NCI-H1930 (cell line): Measurements from ENCODE around the gene PEX5L.

Source experiments
- DNase-seq, 2 experiments: peaks; one replicate each; lab custom pipeline; 2025; lab: John Stamatoyannopoulos, UW

The PEX5L gene

GRCh38 chr3:179956416-179956830 is 80.3 kb downstream of the PEX5L start:
- DNase-seq, result no peak

DNA sequence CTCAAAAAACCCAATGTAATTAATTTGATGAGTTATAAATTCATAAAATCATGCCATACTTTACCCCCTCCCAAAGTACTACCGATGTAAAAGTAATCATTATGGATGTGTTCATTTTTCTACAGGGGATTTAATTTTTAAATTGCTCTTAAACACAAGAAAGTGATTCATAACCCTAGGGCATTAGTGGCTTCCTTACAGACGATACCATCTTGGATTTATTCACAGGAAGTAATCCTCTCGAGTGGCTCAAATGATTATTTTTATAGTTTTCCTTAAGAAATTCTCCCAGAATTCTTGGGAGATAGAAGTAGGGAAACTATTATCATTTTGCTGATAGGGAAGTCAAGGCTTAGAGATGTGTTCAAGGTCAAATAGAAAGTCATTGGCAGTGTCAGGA is 80.9 kb downstream of the PEX5L start:
- no peak for DNase-seq

GRCh38 chr3:179955286-179955685 is 81.5 kb downstream of the PEX5L start:
- DNase-seq, result no peak

DNA sequence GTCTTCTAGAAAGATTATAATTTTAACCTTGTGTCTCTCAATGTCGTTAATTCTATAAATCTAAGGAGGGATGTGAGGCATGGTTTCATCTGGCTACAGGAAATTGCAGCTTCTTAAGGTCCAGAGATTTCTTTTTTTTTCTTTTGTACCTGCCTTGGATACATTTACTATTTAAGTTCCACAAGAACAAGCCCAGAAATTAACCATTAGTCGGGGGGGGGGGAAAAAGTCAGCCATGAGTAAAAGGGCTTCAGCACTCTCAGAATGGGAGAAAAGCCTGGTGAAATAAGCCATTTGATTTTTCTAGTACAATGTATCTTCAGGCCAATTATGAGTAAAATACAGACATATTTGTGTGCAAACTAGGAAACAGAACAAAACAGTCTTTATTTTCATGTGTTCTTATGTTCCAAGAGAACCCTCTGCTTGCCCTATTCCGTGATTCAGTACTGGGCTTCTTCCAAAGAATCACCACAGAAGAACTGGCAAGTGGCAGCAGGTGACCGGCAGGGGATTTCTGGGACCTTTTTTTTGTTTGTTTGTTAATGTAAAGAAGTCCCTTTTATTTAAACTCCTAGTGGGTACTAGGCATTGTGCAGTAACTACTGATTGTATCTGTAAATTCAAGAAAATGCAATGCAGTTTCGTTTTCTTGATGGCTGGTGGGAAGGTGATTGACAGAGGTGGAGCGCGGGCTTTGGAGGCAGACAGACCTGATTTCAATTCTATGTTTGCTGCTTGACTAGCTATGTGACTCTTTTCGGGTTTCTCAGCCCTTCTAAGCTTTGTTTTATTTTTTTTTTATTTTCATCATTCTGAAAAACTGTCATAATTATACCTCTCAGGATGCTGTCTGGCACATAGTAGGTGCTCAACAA is 82.5 kb downstream of the PEX5L start:
- DNase-seq, result no peak

GRCh38 chr3:179950840-179951239 is 85.9 kb downstream of the PEX5L start:
- DNase-seq, result no peak

DNA sequence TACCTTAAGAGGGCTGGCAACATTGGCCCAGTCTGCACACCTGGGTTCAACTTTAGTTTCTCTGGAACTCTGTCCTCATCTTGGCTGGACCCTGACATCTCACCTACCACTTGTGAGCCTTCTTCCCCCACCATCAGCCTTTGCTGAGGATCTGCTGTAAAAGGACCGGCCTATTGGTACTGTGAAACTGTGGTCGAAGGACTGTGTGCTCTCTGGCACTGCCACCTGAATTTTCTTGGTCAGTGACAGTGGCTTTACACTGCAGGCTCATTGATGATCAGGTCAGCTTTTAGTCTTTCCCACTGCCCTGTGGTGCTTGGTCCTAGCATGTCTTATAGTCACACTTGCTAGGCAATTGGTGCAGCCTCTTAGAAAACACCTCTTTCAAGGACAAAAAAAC is 86.9 kb downstream of the PEX5L start:
- DNase-seq, result no peak

DNA sequence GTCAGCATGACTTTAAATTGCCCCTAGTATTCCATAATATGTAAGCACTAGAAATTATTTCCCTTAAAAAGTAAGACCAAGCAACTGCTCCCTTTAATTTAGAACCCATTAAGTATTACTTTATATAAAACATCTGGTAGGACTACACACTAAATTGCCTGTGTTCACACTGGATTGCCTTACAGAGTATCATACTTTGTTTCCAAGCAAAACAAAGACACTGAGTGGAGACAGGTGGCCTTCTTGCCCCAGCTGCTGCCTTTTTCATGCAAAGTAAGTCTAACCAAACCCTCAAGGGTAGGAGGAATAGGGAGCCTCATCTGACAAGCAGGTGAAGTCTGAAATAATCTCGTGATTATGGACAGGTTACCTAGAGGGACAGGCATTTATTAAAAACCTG is 87.3 kb downstream of the PEX5L start:
- DNase-seq, result no peak

GRCh38 chr3:179948740-179949139 is 88.0 kb downstream of the PEX5L start:
- DNase-seq, result no peak

DNA sequence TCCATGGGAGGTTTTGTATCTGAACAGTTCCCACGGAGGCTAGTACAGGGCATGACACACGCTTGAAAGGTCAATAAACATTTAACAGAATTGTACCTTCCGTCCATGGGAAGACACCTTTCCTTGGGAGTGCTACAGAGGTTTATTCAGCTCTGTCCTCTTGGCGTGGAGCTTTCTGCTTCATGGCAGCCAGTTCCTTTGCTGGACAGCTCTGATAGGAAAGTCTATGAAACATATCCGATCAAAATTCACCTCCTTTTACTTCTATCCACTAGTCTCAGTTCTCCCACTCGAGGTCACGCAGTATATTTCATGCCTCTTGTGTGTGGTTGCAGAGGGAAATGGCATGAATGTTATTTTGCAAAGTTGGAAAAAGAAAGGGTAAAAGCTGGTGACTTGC is 91.2 kb downstream of the PEX5L start:
- no peak for DNase-seq

DNA sequence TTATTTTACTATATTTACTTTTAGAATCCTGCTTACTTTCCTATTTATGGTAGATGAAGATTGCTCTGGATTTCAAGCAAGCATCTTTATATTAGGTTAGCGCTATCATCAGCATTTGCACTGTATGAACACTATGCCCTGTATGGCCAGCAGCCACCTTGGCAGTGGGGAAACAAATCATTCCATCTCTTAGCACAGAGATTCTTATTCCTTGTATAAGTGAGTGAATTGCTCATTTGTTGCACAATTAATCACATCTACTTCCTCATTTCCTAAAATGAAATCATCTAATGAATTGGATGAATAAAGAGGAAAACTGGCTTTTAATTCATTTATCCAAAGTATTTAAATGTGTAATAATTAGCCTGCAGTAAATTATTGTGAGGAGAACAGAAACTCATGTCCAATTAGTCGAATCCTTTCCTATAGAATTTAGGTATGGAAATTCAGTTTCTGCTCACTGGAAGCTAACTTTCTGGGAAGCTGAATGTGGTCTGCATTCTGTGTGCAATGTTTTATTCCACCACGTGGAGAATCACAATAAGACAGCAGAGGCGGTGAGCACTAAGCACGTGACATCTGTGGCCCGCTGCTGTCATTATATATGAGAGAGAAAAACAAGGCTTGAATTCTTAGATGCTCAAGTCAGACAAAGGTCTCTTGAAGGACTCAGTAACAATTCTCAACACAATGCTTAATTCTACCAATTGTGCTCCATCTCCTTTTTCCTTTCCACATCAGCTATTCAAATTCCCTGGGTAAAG is 93.4 kb downstream of the PEX5L start:
- no peak for DNase-seq

DNA sequence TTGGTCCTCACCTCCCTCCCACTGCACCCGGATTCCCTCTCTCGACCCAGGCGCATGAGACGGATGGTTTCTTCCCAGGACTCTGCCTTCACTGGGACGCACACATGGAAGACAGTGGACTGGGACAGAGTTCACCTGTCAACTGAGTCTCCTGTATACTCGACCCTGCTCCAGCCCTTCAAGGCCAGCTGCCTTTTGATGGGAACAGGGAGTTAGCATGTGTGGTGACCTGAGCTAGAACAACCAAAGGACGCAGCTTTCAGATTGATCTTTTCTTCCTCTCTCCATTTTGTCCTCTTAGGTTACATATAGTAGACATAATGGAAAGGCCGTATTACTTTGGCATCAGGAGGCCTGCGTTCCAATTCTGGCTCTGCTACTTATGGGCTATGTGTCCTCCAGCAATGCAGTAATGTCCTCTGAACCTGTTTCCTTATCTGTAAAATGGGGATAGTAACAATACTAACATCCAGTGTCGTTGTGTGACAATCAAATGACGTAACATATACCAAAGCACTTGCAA is 94.1 kb downstream of the PEX5L start:
- no peak for DNase-seq

DNA sequence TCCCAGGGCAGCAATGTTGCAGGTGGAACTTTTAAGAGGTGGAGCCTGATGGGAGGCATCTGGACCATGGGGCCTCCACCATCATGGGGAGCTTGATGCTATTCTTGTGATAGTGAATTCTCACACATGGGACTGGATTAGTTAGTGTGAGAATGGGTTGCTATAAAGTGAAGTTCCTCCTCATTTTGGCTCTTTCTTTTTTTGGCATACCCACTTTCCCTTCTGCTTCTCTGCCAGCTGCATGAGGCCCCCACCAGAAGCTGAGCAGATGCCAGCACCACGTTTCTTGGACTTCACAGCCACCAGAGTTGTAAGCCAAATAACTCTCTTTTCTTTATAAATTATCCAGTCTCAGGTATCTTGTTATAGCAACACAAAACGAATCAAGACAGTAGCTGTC is 101.0 kb downstream of the PEX5L start:
- DNase-seq, result no peak

- DNase-seq, result no peak
These were observed 102.8 kb downstream of the PEX5L start for GRCh38 chr3:179933914-179934313.

DNA sequence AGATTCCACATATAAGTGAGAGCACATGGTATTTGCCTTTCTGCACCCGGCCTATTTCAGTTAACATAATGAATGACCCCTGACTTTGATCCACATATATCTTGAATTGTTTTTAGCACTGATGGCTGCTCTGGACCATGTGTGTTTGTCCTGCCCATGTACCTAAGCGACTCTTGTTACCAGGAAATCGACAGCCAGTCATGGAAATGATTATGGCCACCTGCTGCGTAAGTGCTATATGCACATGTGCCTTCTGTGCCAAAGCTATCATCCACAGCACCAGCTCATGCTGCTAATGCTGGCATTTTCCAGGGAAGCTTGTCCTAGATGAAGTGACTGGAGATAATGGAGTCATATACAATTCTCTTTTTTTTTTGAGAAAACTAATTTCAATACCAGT is 103.7 kb downstream of the PEX5L start:
- no peak for DNase-seq

GRCh38 chr3:179932674-179933073 is 104.1 kb downstream of the PEX5L start:
- DNase-seq, result no peak

DNA sequence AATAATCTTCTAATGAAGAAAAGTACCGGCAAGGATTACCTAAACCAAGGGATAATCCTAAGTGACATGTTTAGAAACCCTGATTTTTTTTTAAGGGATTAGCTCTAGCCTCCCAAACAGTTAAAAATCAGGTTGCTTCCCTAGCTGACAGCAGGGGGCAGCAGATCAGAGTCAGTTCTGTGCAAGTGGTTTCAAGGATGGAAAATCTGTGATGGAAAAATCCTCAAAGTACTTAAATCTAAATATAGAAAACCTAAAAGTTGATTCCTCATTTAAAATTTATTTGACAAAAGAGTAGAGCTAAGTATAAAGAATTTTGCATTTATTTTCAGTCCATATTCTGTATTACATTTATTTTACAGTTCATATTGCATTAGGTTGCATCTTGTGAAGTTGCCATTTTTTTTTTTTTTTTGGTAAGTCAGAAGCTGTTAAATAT is 107.6 kb downstream of the PEX5L start:
- DNase-seq, result peak in 1 of 2 experiments; percentile 33

GRCh38 chr3:179927191-179927590 is 109.5 kb downstream of the PEX5L start:
- DNase-seq, result no peak

- DNase-seq, result no peak
These were observed 114.8 kb downstream of the PEX5L start for GRCh38 chr3:179921951-179922350.

DNA sequence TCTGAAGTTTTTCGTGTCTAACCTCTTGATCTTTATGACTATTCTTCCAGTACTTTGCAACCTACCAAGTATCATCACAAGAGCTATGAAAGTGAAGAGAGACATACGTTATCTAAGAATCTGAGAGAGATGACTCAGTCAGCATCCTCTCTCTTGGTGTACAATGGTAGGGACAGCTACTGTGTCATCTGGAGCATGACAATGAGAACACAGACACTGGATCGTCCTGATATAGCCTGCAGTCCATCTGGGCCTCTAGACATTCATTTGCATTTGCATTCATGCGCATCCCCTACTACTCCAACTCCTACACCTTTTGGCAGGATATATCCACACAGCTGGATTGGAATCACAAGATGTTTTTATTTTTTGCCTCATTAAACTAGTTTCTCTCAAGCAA is 115.2 kb downstream of the PEX5L start:
- DNase-seq, result no peak

DNA sequence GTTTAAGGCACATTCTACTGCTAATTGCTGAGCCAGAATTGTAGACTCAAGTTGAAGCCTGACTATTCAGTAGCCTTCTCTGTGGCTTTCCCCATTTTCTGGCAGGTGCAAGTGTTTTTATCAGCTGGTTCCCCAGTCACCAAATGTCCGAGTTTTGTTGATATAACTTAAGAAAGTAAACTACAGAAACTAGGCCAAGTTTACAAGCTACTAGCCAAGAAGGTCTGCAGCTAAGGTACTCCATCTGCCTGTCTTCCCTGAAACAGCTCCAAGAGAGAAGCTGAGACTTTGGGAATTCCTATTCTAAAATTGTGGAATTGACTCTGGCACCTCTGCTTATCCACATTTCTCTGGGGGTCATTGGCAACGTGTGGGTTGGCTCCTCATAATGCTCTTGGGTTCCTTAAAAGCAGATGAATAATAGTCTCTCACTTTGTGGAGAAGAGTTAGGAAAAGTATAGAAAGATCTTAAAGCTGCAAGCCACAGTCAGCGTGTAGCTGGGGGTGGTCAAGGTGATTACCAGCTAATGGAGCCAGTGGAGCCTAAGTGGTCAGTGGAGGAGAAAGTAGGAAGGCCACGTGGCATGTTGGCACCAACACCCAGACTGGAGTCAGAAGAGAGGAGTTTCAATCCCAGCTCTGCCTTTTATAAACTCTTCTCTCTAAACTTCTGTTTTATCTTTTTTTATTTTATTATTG is 128.8 kb downstream of the PEX5L start:
- DNase-seq, result no peak

DNA sequence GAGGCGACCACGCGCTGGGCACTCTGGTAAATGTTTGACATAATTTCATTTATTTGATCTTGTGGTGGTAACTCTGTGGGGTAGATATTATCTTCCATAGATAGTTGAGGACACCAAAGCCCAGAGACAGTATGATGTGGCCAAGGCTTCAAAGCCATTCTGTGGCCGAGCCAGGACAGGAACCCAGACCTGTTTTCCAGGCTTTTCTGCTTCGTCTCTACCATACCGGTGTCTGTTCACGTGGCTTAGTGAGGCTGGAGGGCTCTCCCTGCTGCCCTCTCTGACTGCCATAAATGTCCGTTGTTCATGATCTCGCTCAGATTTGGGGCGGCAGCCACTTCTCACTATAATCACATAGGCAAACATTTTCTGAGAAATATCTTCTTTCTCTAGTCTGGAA is 134.7 kb downstream of the PEX5L start:
- no peak for DNase-seq

GRCh38 chr3:179898024-179898423 is 138.7 kb downstream of the PEX5L start:
- DNase-seq, result peak in 1 of 2 experiments; percentile 14
